Ectodermal cell (in vitro differentiated cells): ENCODE measurements around the gene ADAMTS9.

Source experiments
- H3K27ac ChIP-seq: 2 replicates; pipeline ENCODE4 v1.7.0; 2013; ENCODE audit warnings: mild to moderate bottlenecking, low read depth, low read length; ENCODE audit not compliant: insufficient read depth, poor library complexity, severe bottlenecking
- H3K27me3 ChIP-seq: 2 replicates; pipeline ENCODE4 v1.7.0; 2013; ENCODE audit warnings: mild to moderate bottlenecking, low read length; ENCODE audit not compliant: insufficient read depth, control insufficient read depth, poor library complexity, severe bottlenecking
- H3K36me3 ChIP-seq: one replicate; pipeline ENCODE4 v1.7.0; 2013; ENCODE audit warnings: low read length; ENCODE audit not compliant: control insufficient read depth, insufficient read depth
- H3K4me1 ChIP-seq: one replicate; pipeline ENCODE4 v1.7.0; 2013; ENCODE audit warnings: low read length; ENCODE audit not compliant: control insufficient read depth, insufficient read depth
- H3K4me3 ChIP-seq: 2 replicates; pipeline ENCODE4 v1.7.0; 2013; ENCODE audit warnings: low read depth, low read length, control low read depth; ENCODE audit not compliant: insufficient read depth
- H3K9me3 ChIP-seq: 2 replicates; pipeline ENCODE4 v1.7.0; 2013; ENCODE audit warnings: mild to moderate bottlenecking, low read length, moderate library complexity; ENCODE audit not compliant: control insufficient read depth
- WGBS, 2 experiments: methylation state at CpG; one replicate each; pipeline ENCODE4 v1.1.7; 2013; ENCODE audit warnings: missing lambda C conversion rate in 2 of 2; 5-methylcytosine and 5-hydroxymethylcytosine counted together

The ADAMTS9 gene

GRCh38 chr3:64654013-64654412, 33.8 kb downstream of the ADAMTS9 start:
- no peak overlapping the region for H3K4me3 ChIP-seq
- H3K27me3 ChIP-seq: no peaks in the 10 kb centered on the region
- 96 to 100% methylated on average over 5 of the region's 5 CpGs for WGBS, 2 experiments
- no peaks in the 10 kb centered on the region for H3K36me3 ChIP-seq
- peaks cover 22% of the 10 kb centered on the region for H3K4me1 ChIP-seq
- H3K27ac ChIP-seq: no peak overlapping the region
- H3K9me3 ChIP-seq: no peaks in the 10 kb centered on the region

- Histone ChIP-seq H3K4me1 (peaks cover 22% of the 10 kb centered on the region), H3K36me3 (no peaks in the 10 kb centered on the region), H3K27ac (no peak overlapping the region), H3K4me3 (no peak overlapping the region), H3K9me3 (no peaks in the 10 kb centered on the region), H3K27me3 (no peaks in the 10 kb centered on the region)
- WGBS, 2 experiments: 92% methylated on average over 3 of the region's 3 CpGs
Measured at GRCh38 chr3:64653101-64653500, 34.7 kb downstream of the ADAMTS9 start.

DNA sequence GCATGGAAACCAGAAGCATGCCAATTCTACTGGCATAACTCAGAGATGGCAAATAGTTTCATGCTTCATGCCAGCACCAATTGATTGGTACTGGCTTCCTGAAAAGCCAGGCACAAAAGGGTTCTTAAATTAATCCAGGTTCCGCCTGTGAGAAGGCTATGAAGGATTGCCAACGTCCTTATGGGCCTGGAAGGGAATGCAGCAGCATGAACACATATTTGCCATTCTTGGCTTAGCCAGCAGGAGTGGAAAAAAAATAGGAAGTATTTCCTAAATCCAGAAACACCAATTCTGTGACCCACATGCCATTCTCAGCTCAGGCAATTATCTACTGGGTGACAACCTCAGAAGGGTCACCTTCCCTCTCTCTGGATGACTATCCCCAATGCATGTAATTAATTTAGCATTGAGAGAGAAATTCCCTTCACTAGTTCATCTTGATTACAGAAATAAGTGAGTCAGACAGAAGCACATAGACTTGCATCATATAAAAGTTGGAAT, 36.0 kb downstream of the ADAMTS9 start:
- H3K4me1 ChIP-seq: peaks cover 22% of the 10 kb centered on the region
- H3K9me3 ChIP-seq: no peaks in the 10 kb centered on the region
- WGBS, 2 experiments: 59 to 68% methylated on average over 2 of the region's 2 CpGs
- H3K4me3 ChIP-seq: no peak overlapping the region
- no peaks in the 10 kb centered on the region for H3K27me3 ChIP-seq
- no peak overlapping the region for H3K27ac ChIP-seq
- no peaks in the 10 kb centered on the region for H3K36me3 ChIP-seq

DNA sequence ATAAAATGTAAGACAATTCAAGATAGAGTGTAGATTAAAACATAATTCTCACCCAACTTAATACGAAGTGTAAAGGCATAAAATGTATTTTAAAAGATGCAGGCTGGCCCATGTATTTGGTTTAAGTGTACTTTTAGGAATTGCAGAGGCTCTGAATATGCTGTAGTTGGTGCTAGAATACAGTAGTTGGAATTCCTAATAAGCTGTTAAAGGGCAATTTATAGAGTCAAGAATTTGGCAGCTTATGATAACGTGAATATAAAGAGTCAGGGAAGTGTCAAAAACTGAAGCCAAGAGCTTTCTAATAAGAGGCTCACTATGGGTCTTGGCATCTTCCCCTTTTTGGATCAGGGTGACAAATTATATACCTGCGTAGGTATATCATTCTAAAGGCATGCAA, 36.5 kb downstream of the ADAMTS9 start:
- 95 to 96% methylated on average over 3 of the region's 3 CpGs for WGBS, 2 experiments
- H3K27ac ChIP-seq: peak overlapping the region; percentile 57
- no peaks in the 10 kb centered on the region for H3K36me3 ChIP-seq

GRCh38 chr3:64650715-64651114, 37.1 kb downstream of the ADAMTS9 start:
- WGBS, 2 experiments: 86 to 91% methylated on average over 1 of the region's 1 CpG
- H3K27ac ChIP-seq: peak overlapping the region; percentile 28
- H3K36me3 ChIP-seq: no peaks in the 10 kb centered on the region

More for the DNA sequence above, 36.5 kb downstream of the ADAMTS9 start:
- H3K4me1 ChIP-seq: peaks cover 23% of the 10 kb centered on the region
- no peaks in the 10 kb centered on the region for H3K9me3 ChIP-seq
- H3K27me3 ChIP-seq: no peaks in the 10 kb centered on the region
- H3K4me3 ChIP-seq: no peak overlapping the region

GRCh38 chr3:64650096-64650622, 37.6 kb downstream of the ADAMTS9 start:
- Histone ChIP-seq H3K27ac (peak overlapping the region; percentile 44), H3K27me3 (no peaks in the 10 kb centered on the region), H3K4me3 (no peak overlapping the region), H3K36me3 (no peaks in the 10 kb centered on the region), H3K4me1 (peaks cover 32% of the 10 kb centered on the region), H3K9me3 (no peaks in the 10 kb centered on the region)
- 47 to 53% methylated on average over 9 of the region's 9 CpGs for WGBS, 2 experiments

More at GRCh38 chr3:64650715-64651114, 37.1 kb downstream of the ADAMTS9 start:
- Histone ChIP-seq H3K4me1 (peaks cover 27% of the 10 kb centered on the region), H3K4me3 (no peak overlapping the region), H3K27me3 (no peaks in the 10 kb centered on the region), H3K9me3 (no peaks in the 10 kb centered on the region)

DNA sequence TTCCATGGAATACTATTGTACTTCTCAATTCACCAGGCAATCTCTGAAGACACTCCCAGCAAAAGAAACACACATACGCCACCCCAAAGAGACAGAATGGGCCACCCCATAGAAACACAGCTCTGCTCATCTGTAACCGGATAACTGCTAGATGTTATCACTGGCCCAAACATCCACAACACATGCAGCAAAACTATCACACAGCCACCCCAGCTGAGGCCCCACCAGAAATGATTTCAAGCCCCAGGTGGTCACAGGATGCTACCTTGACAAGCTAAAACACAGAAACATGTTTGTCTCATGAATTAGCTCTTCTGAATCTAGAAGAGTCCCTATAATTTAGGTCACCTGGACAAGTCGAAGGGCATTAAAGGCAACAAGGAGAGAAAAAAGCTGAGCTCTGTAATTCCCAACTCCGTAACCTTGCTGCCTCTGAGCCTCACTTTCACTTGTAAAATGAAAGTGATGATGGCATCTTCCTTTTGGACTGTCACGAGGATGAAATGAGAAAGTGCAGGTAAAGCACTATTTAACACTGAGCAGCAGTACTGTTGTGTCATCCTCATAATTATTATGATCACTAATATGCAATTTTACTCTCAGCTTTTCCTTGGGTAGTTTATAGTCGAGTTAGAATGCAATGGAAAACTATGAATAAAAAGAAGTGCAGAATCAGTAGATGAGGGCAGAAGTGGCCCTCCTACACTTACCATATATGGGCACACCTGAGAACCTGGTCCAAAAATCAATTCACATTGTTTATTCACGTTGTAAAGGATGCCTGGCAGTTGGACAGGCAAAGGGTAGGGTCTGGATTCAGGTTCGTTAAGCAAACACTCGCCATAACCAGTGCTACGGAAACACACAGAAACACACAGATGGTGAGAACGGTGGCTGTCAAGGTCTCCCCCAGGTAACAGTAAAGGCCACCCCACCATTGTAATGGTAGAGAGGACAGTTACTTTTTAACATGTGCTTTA, 38.6 kb downstream of the ADAMTS9 start:
- no peak overlapping the region for H3K4me3 ChIP-seq
- WGBS, 2 experiments: 93 to 94% methylated on average over 9 to 11 of the region's 11 CpGs
- H3K4me1 ChIP-seq: peaks cover 33% of the 10 kb centered on the region
- no peak overlapping the region for H3K27ac ChIP-seq
- no peaks in the 10 kb centered on the region for H3K9me3 ChIP-seq
- no peaks in the 10 kb centered on the region for H3K27me3 ChIP-seq
- no peaks in the 10 kb centered on the region for H3K36me3 ChIP-seq

DNA sequence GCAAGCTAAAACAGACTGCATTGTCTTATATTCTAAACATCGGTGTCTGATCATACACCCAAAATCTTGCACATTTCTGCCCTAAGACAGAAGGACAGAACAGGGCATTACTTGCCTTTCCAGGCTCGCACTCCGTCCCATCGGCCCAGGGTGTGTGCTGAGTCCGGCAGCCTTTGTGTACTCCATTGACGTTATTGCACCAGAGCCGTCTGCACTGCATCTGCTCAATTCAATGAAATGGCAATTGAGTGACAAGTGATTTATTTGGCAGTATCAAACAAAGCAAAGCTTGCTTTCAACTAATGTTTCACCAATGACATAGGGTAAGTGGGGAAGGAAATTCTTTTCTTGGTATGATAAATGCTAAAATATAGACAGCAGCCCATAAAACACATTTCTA, 40.0 kb downstream of the ADAMTS9 start:
- Histone ChIP-seq H3K4me3 (no peak overlapping the region), H3K4me1 (peaks cover 33% of the 10 kb centered on the region), H3K27me3 (no peaks in the 10 kb centered on the region), H3K27ac (no peak overlapping the region), H3K9me3 (no peaks in the 10 kb centered on the region), H3K36me3 (no peaks in the 10 kb centered on the region)
- 91 to 93% methylated on average over 7 of the region's 7 CpGs for WGBS, 2 experiments

DNA sequence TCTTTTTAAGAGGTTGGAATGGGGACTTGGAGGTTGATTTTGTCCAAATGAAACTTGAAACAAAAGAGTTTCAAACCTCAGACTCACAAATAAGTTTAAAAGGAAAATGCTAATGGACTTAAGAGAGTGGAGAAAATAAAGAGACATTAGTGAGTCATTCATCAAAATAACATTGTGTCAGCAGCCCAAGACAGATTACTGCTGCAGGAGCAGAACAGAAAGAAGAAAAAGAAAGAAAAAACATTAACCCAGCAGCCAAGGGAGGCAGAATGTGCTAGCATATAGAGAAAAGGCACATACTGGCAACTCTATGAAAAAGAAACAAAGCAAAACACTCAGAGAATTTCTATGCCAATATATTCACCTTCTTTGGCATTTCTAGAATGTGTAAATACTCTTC, 42.6 kb downstream of the ADAMTS9 start:
- Histone ChIP-seq H3K4me3 (no peak overlapping the region), H3K4me1 (peaks cover 36% of the 10 kb centered on the region), H3K9me3 (no peaks in the 10 kb centered on the region), H3K27me3 (no peaks in the 10 kb centered on the region), H3K27ac (peak overlapping the region; percentile 27), H3K36me3 (no peaks in the 10 kb centered on the region)

- H3K27ac ChIP-seq: no peak overlapping the region
- no peaks in the 10 kb centered on the region for H3K9me3 ChIP-seq
- H3K36me3 ChIP-seq: no peaks in the 10 kb centered on the region
- peaks cover 35% of the 10 kb centered on the region for H3K4me1 ChIP-seq
- no peaks in the 10 kb centered on the region for H3K27me3 ChIP-seq
- WGBS, 2 experiments: 92 to 97% methylated on average over 2 to 3 of the region's 3 CpGs
- no peak overlapping the region for H3K4me3 ChIP-seq
Measured at GRCh38 chr3:64644483-64644882, 43.3 kb downstream of the ADAMTS9 start.
